ENCODE results near the gene AMOT.

GRCh38 chrX:112841820-112842157, 1.2 kb upstream of the AMOT start:
- TF ChIP-seq REST (IDR thresholded peaks at IDR 0.05; ENCODE audit: insufficient read depth in 1 of 2, low read depth in 2 of 2, low read length in 2 of 2): no peak
- TF ChIP-seq SIN3A (IDR thresholded peaks at IDR 0.05; ENCODE audit: borderline replicate concordance, insufficient read depth, low read length): no peak
- TF ChIP-seq POLR2AphosphoS5 (IDR thresholded peaks at IDR 0.05; ENCODE audit: low read depth, low read length): no peak

Data from PFSK-1 (cell line).